ENCODE data around the gene KBTBD12.

- TF ChIP-seq ATOH8 (CRISPR knock-in tag; IDR thresholded peaks at IDR 0.05; ENCODE audit: low read depth) (no peak), CTCF (IDR thresholded peaks at IDR 0.05) (no peak), REST (IDR thresholded peaks at IDR 0.05) (no peak), CEBPB (IDR thresholded peaks at IDR 0.05) (no peak)
Observed at GRCh38 chr3:127981097-127981496, 66.1 kb downstream of the KBTBD12 start.

All from A549 (cell line).